DMS114 treated with DMSO at 0.1 percent for 48 hours (cell line): ENCODE results near the gene NDUFA6.
"Not testable (repeated sequence)": the region's sequence is repeated elsewhere in the genome, so short reads cannot be mapped to it uniquely, and the experiment has no call there.

ENCODE experiments used
- DNase-seq: peaks from one replicate; lab custom pipeline; 2025; ENCODE audit not compliant: unreplicated experiment; lab: John Stamatoyannopoulos, UW

NDUFA6 gene

DNA sequence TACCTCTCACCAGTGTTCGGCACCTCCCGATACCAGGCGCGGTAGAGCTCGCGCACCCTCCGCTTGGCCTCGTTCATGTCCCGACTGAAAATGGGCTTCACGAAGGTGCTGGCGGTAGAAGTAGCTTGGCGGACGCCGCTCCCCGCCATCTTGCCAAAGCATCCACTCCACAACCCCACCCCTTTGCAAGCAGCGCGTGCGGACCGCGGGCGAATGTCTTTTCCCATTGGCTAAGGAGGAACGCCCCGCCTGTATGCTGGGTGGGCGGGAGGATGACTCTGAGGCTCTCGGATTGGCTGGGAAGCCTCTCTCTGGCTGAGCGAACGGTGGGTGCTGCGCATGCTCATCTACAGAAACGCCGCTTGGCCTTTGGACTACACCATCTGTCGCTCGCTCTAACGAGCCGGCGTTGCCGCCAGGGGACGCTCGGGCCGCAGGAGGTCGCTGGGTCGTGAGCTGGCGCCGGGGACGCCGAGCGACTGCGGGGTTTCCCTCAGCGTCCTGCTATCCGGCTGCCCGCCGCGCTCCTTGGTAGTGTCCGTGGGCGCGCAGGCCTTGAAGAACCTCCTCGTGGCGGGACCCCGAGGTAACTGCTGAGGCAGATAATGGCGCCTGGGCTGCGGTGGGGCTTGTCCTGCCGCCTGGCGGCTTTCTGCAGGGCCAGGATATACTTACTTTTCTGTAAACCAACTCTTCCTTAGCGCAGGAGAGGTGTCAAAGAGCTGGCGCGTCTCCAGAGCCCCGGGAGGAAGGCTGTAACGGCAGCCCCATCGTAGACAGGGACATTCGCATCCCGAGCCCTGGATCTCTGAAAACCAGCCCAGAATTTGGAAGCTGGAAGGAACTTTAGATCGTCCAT lies at the start of gene NDUFA6:
Gene NDUFA6 (minus strand): TSS at position 177 of the 859 bp plus-strand sequence. CDS start 28 bp downstream, at position 149.
- peak; percentile 97 for DNase-seq

DNA sequence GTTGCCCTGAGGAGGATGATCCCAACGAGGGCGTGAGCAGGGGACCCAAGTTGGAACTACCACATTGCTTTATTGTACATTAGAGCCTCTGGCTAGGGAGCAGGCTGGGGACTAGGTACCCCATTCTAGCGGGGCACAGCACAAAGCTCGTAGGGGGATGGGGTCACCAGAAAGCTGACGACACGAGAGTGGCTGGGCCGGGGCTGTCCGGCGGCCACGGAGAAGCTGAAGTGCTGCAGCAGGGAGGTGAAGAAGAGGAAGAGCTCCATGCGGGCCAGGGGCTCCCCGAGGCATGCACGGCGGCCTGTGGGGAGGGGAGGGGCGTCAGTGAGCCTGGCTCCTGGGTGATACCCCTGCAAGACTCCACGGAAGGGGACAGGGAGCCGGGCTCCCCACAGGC lies 49.6 kb upstream of the NDUFA6 start:
- DNase-seq = not testable (repeated sequence)

DNA sequence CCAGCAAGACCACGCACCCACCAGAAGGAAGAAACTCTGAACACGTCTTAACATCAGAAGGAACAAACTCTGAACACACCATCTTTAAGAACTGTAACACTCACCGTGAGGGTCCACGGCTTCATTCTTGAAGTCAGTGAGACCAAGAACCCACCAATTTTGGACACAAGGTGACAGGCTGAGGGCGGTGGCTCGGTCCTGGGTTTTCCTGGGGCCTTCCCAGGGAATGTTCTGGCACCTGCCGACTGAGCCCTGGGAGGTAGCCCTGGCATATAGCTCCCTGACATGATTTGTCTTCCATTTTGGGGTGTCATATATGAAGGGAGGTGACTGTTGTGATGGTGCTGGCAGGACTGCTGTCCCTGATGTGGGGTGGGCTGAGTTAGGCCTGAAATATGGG lies 48.9 kb upstream of the NDUFA6 start:
- DNase-seq = not testable (repeated sequence)

DNA sequence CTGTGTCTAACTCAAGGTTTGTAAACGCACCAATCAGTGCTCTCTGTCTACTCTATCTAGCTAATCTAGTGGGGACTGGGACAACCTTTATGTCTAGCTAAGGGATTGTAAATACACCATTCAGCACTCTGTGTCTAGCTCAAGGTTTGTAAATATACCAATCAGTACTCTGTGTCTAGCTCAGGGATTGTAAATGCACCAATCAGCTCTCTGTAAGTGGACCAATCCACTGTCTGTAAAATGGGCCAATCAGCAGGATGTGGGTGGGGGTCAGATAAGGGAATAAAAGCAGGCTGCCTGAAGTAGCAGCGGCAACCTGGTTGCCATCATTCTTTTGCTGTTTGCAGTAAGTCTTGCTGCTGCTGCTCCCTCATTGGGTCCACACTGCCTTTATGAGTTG lies 48.4 kb upstream of the NDUFA6 start:
- no peak for DNase-seq

DNA sequence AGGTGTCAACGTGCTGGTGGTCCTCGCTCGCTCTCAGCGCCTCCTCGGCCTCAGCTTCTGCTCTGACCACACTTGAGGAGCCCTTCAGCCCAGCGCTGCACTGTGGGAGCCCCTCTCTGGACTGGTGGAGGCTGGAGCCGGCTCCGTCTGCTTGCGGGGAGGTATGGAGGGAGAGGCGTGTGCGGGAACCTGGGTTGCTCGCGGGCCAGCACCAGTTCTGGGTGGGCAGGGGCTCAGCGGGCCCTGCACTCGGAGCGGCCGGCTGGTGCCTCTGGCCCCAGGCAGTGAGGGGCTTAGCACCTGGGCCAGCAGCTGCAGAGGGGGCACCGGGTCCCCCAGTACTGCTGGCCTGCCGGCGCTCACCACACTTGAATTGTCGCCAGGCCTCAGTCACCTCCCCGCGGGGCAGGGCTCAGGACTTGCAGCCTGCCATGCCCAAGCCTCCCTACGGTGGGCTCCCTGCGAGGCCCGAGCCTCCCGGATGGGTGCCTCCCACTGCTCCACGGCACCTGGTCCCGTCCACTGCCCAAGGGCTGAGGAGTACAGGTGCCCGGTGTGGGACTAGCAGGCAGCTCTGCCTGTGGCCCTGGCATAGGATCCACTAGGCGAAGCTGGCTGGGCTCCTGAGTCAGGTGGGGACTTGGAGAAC lies 47.7 kb upstream of the NDUFA6 start:
- DNase-seq = no peak

DNA sequence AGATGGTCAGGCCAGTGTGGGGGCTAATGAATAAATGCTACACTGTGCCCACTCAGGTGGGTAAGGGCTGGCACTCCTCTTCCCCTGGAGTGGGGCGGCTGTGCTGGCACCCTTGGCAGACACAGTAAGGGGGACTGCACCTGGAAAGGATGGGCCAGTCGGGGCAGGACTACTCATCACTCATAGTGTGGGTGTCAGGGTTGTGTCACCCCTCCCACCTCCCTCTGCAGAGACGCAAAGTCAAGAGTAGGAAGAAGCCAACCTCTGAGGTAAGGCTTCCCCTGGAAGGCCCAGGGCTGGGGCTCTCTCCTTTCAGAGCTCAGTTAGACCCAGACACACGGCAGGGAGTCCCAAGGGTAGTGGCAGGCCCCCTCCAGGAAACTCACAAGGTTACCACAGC lies 45.1 kb upstream of the NDUFA6 start:
- not testable (repeated sequence) for DNase-seq

DNA sequence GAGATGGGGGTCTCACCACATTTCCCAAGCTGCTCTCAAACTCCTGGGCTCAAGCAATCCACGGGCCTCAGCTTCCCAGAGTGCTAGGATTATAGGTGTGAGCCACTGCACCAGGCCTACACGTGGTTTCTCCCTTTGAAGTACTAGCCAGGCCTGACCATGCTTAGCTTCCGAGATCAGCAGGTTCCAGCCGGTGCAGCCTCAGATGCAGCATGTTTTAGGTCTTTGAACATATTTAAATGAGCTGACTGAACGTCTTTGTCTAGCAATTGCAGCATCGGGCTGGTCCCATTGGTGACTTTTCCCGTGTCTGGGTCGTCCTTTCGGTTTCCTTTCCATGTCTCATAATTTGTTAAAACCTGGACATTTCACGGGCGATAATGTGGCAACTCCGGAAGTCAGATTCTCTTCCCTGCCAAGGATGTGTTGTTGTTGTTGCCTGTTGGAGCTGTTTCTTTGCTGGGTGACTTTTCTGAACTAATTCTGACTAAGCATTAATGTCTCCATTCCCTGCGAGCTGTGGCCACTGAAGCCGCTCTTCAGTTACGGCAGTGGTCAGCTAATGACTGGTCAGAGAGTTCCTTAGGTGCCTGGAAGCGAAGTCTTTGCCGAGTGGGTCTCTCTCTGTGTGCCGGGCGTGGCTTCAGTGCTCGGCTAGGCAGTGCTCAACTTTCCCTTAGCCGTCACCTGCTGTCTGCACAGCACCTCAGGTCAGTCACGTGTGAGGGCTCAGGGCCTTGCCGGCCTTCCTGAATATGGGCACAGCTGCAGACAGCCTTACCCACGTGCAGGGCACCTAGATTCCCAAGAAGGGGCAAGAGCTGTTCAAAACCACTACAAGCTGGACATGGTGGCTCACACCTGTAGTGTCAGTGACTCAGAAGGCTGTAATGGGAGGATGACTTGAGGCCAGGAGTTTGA lies 43.8 kb upstream of the NDUFA6 start:
- DNase-seq = no peak

DNA sequence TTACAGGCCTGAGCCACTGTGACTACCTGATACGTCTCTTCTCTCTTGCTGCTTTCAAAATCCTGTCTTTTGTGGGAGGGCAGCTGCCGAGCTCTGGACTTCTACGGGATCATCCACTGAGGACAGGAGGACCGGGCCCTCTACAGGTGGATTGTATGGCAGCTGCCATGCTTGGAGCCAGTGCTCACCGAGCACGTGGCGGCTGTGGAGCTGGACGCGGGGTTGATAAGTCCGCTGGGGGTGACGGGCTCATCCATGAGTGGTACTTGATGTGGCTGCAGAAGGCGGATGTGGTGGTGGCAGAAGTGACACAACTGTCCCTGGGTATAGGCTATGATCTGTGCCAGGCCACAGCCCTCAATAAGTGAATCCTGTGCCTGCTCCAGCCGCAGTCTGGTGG lies 41.9 kb upstream of the NDUFA6 start:
- no peak for DNase-seq

DNA sequence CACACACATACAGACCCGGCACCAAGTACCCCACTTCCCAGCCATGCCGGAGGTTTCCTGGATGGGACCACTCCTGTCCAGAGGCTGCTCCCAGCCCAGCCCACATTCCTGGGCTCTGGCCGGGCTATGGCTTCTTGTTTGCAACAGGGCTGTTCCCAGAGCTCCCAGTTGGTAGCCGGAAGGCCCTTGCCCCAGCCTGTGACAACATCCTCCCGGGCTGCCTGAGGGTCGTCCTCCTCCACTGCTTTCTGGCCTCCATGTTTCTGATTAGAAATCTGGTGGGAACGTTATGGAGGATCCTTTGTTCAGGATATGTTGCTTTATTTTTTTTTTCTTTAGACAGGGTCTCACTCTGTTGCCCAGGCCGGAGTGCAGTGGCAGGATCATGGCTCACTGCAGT lies 41.0 kb upstream of the NDUFA6 start:
- no peak for DNase-seq

DNA sequence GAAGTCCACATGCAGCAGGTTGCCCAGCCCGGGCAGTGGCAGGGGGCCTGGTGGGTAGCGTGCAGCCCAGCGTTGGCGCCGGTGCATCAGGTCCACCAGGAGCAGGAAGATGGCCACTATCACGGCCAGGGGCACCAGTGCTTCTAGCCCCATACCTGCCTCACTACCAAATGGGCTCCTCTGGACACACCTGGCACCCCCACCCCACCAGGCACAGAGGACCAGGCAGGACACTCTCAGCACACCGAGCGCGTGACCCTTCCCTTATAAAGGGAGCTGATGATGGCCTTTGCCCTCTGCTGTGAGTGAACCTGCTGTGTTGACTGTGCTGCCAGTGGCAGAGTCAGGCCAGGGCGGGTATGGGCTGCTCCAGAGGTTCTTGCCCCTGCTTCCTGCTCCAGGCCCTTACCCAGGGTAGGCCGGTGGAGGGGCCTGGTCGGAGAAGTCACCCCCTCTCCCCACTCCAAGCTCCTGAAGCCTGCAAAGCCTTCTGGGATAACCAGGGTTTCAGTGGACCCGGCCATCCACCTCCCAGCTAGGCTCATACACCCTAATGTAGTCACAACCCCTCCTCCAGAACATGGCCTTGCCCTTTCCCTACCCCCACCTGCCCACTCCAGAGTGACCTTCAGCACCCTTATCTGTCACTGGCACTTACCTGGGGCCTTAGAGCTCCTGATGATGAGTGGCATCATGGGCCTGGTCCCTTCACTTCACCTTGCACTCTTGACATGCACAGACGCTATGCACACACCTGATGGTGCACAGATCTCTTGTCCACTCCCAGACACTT lies 40.3 kb upstream of the NDUFA6 start, which contains the start of gene CYP2D6:
Gene CYP2D6 (minus strand): TSS at position 172 of the 793 bp plus-strand sequence. CDS start 19 bp downstream, at position 153.
- DNase-seq = not testable (repeated sequence)

DNA sequence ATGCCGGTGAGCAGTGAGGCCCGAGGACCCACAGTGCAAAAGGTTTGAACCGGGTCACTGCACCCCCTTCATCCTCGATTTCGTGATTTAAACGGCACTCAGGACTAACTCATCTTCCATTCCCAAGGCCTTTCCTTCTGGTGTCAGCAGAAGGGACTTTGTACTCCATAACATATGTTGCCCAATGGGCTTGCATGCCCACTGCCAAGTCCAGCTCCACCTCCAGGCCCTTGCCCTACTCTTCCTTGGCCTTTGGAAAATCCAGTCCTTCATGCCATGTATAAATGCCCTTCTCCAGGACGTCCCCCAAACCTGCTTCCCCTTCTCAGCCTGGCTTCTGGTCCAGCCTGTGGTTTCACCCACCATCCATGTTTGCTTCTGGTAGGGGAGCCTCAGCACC lies 39.6 kb upstream of the NDUFA6 start:
- DNase-seq = not testable (repeated sequence)

DNA sequence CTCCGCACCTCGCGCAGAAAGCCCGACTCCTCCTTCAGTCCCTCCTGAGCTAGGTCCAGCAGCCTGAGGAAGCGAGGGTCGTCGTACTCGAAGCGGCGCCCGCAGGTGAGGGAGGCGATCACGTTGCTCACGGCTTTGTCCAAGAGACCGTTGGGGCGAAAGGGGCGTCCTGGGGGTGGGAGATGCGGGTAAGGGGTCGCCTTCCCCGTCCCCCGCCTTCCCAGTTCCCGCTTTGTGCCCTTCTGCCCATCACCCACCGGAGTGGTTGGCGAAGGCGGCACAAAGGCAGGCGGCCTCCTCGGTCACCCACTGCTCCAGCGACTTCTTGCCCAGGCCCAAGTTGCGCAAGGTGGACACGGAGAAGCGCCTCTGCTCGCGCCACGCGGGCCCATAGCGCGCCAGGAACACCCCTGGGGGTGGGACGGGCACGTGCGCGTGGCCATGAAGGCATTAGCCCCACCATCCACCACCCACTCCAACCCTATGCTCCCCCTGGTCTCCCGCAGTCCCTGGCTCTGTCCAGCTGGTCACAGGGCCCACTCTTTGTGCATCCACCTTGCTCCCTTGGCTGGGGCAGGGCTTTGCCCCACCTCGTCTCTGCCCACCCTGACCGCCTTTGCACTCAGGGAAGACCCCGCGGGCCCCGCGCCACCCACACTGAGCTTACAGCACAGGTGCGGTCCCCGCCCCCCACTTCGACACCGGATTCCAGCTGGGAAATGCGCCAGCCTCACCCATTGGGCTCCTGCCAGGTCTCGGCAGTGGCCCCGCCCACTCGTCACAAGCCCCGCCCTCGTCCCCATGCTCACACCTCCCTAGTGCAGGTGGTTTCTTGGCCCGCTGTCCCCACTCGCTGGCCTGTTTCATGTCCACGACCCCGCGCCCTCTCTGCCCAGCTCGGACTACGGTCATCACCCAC lies 38.5 kb upstream of the NDUFA6 start:
- not testable (repeated sequence) for DNase-seq

DNA sequence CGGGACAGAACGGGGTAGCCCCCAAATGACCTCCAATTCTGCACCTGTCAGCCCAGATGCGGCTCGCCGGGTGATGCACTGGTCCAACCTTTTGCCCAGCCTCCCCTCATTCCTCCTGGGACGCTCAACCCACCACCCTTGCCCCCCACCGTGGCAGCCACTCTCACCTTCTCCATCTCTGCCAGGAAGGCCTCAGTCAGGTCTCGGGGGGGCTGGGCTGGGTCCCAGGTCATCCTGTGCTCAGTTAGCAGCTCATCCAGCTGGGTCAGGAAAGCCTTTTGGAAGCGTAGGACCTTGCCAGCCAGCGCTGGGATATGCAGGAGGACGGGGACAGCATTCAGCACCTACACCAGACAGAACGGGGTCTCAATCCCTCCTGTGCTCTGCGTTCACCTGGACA lies 37.4 kb upstream of the NDUFA6 start:
- not testable (repeated sequence) for DNase-seq

DNA sequence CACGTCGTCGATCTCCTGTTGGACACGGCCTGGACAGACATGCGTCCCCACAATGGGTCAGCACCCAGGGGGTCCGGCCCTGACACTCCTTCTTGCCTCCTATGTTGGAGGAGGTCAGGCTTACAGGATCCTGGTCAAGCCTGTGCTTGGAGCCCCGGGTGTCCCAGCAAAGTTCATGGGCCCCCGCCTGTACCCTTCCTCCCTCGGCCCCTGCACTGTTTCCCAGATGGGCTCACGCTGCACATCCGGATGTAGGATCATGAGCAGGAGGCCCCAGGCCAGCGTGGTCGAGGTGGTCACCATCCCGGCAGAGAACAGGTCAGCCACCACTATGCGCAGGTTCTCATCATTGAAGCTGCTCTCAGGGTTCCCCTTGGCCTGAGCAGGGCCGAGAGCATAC lies 37.0 kb upstream of the NDUFA6 start:
- no peak for DNase-seq

DNA sequence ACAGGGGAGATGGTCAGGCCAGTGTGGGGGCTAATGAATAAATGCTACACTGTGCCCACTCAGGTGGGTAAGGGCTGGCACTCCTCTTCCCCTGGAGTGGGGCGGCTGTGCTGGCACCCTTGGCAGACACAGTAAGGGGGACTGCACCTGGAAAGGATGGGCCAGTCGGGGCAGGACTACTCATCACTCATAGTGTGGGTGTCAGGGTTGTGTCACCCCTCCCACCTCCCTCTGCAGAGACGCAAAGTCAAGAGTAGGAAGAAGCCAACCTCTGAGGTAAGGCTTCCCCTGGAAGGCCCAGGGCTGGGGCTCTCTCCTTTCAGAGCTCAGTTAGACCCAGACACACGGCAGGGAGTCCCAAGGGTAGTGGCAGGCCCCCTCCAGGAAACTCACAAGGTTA lies 33.0 kb upstream of the NDUFA6 start:
- DNase-seq = not testable (repeated sequence)

DNA sequence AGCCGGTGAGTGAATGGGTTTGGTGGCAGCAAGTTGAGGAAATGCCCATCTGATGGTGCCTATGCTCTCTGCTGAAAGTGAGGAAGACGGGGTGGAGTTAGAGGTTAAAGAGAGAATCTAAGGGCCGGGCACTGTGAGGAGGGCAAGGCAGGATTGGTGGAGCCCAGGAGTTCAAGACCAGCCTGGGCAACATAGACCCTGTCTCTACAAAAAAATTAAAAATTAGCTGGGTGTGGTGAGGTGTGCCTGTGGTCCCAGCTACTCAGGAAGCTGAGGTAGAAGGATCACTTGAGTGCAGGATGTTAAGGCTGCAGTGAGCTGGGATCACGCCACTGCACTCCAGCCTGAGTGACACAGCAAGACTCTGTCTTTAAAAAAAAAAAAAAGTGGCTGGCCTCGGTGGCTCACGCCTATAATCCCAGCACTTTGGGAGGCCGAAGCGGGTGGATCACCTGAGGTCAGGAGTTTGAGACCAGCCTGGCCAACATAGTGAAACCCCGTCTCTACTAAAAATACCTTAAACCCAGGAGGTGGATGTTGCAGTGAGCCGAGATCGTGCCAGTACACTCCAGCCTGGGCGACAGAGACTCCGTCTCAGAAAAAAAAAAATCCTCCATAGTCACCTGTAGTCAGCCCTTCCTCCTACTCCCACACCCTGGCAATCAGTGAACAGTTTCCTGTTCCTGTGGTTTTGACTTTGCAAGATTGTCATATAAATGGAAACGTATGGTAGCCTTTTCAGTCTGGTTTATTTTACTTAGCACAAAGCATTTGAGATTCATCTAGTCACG lies 29.9 kb upstream of the NDUFA6 start:
- DNase-seq = not testable (repeated sequence)

DNA sequence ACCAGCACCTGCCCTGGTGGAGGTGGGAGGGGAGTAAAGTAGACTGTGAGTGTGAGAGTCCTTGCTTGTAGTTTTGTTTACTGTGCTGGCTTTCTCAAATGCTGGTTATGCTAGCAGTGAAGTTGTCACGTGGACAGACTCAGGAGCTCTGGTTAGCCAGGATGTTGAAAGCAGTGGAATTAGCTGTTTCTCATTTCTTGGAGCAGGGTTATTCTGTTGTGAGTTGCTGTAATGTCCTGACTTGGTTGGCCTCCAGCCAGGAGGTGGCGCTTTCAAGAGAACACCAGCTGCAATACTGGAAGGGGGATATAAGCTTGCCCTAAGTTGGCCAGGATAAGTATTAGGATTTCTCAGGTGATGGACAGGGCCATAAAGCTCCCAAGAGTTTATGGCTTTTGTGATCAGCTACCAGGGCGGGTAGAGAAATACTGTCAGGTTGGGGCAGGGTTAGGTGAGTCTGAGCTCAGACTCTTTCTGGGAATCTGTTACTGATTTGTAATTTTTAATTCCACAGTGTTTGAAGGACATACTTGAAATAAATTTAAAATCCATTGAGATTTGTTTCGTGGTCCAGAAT lies 26.4 kb upstream of the NDUFA6 start:
- no peak for DNase-seq

DNA sequence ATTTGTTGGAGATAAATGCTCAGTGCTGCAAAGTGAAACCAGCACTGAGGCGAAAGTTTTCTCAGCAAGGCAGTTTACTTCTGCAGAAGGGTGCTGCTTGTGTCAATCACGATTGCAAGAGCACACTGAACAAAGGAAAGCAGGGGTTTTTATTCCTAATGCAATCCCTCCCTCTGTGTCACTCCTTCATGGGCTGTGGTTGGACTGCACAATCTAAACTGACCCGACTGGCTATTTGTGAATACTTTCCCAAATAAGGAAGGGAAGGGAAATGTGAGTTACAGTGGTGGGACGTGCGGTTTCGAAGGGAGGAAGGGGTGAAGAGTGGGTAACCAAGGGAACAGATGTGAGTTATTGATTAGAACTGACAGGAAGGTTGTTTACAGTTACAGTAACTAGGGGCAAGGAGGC lies 24.9 kb upstream of the NDUFA6 start:
- not testable (repeated sequence) for DNase-seq
